Measurements from ENCODE around the gene C2orf68. TPM values are rescaled to one million over a fixed set of nuclear protein-coding genes. Genes with fewer than 3 reads are reported as not detected.

Gene C2orf68
- total and polyA plus RNA-seq, 2 of the 8 experiments (the other 6 are each of a cell fraction or from before 2014, with no cell fraction given) = 46.3 to 49.4 TPM

- TF ChIP-seq TBP (IDR thresholded peaks at IDR 0.05; ENCODE audit: low read depth, low read length) (no peak), SP2 (IDR thresholded peaks at IDR 0.05; ENCODE audit: low read length) (no peak), SP1 (IDR thresholded peaks at IDR 0.05; ENCODE audit: low read depth, low read length) (no peak)
Measured at GRCh38 chr2:85650456-85650855, 38.6 kb upstream of the C2orf68 start (continued).
